Testis (tissue), 3 donors: ENCODE data around the gene ATPAF2. TPM values are rescaled to one million over a fixed set of nuclear protein-coding genes. Genes with fewer than 3 reads are reported as not detected.

Source experiments
- DNase-seq: peaks from one replicate; pipeline ENCODE4 v3.0.0-alpha.2; 2019
- H3K27ac ChIP-seq, 2 donors: fragments of 200-600 bp; sonication (generic); one replicate each; pipeline ENCODE4 v1.5.1; 2019
- H3K27me3 ChIP-seq: fragments of 200-600 bp; sonication (generic); one replicate; pipeline ENCODE4 v1.5.1; 2019
- H3K36me3 ChIP-seq: fragments of 200-600 bp; sonication (generic); one replicate; pipeline ENCODE4 v1.5.1; 2017; ENCODE audit warnings: low read depth; ENCODE audit errors: missing control alignments
- H3K4me1 ChIP-seq: fragments of 200-600 bp; sonication (generic); one replicate; pipeline ENCODE4 v1.5.1; 2019
- H3K4me3 ChIP-seq, 2 donors: fragments of 200-600 bp; sonication (generic); one replicate each; pipeline ENCODE4 v1.5.1; 2017 to 2019
- H3K9me3 ChIP-seq: fragments of 200-600 bp; sonication (generic); one replicate; pipeline ENCODE4 v1.5.1; 2017
- CTCF ChIP-seq, 3 experiments: fragments of 450-650 bp in 2 of 3; fragments of 200-600 bp in 1 of 3; sonication (generic) in 1 of 3; IDR thresholded peaks; one replicate each; pipeline ENCODE4 v1.5.1; 2016 to 2019; ENCODE audit warnings: antibody characterized with exemption in 3 of 3, mild to moderate bottlenecking in 2 of 3, moderate library complexity in 1 of 3
- POLR2A ChIP-seq: fragments of 450-650 bp; IDR thresholded peaks from one replicate; pipeline ENCODE4 v1.6.1; 2017; ENCODE audit warnings: antibody characterized with exemption, mild to moderate bottlenecking, moderate library complexity
- WGBS, 2 donors: methylation state at CpG; one replicate each; pipeline ENCODE4 v1.1.5; 2018; 5-methylcytosine and 5-hydroxymethylcytosine counted together
- intact Hi-C: fragments of 100-400 bp; cut with DNase I; formaldehyde crosslinking; loops from one replicate; pipeline ENCODE4 v1.15.1; 2023; ENCODE audit warnings: low total_unique reads
- polyA plus RNA-seq: library from polyadenylated mRNA; stranded (reverse); fragments of 350-450 nt; fragmentation: Illumina TruSeq; extraction: RNeasy Lipid Tissue Mini Kit (QIAGEN cat#74804); gene quantifications from one replicate; pipeline ENCODE4 v1.2.3, GENCODE V29; 2014; ENCODE audit warnings: low read depth, low replicate concordance; ENCODE audit not compliant: insufficient read depth
- total RNA-seq, 2 donors: library from RNA; depleted of rRNA; stranded (reverse); fragments of >200 nt; gene quantifications; one replicate each; pipeline ENCODE4 v1.2.3, GENCODE V29; 2016

ATPAF2 gene
- total and polyA plus RNA-seq, 3 donors from 2014 or later = 42.6 to 63.3 (median 59.9) TPM

DNA sequence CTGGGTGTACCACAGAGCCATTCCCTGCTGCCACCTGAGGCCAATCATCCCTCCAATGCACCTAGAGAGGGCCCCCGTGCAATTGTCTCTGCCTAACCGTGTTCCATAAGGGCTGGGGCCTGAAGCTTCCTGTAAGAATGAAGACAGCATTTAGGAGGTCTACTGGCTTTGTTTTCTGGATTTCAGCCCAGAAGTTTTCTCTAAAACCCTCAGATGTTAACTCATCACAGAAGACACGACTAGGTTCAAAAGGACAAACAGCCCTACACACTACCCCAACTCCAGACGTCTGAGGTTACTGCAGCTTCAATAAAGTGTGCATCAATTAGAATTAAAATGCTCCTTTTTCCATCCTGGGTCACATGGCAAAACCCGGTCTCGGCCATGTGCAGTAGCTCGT is 38.0 kb upstream of the ATPAF2 start:
- H3K4me3 ChIP-seq = no peak overlapping the region
- H3K27me3 ChIP-seq = no peaks in the 10 kb centered on the region
- DNase-seq = no peak
- H3K27ac ChIP-seq = no peak overlapping the region
- no peaks in the 10 kb centered on the region for H3K9me3 ChIP-seq
- TF ChIP-seq POLR2A = no peak
- TF ChIP-seq CTCF (IDR thresholded peaks at IDR 0.05) = no peak
- WGBS, 2 donors = 70 to 73% methylated on average over 7 of the region's 7 CpGs
- no peaks in the 10 kb centered on the region for H3K4me1 ChIP-seq
- intact Hi-C loops = no loop called here
- H3K36me3 ChIP-seq = no peaks in the 10 kb centered on the region

DNA sequence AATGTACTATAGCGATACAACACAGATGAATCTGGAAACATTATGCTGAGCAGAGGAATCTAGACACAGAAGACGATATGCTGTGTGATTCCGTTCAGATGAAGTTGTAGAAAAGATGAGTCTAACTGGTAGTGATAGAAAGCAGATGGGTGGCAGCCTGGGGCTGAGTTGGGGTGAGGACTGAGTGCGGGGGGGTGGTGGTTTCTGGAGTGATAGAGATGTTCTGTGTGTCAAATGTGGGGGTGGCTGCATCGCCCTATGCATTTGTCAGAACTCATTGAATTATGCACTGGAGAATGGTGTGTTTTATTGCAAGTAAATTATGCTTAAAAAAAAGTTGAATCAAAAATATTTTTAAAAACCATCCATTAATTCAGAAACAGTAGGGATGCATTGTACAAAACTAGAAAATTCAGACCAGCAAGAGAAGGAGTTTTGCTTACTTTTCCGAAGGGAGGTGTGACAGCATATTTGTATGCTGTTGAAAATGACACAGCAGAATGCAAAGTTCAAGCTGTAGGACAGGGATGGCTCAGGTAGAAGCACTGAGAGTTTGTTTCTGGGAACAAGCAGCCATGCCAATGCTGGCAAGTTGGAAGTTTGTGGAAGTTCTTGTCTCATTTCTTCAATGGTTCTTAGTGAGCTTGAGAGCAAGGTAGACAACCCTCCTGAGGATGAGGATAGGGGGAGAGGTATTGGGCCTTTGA is 35.8 kb upstream of the ATPAF2 start:
- Histone ChIP-seq H3K27me3 (no peaks in the 10 kb centered on the region), H3K4me1 (no peaks in the 10 kb centered on the region), H3K4me3 (no peak overlapping the region), H3K27ac (no peak overlapping the region), H3K36me3 (no peaks in the 10 kb centered on the region), H3K9me3 (no peaks in the 10 kb centered on the region)
- DNase-seq = no peak
- TF ChIP-seq CTCF (IDR thresholded peaks at IDR 0.05) (no peak), POLR2A (no peak)
- WGBS, 2 donors = 85 to 87% methylated on average over 6 of the region's 6 CpGs
- intact Hi-C loops = no loop called here

GRCh38 chr17:18071751-18072150 is 32.8 kb upstream of the ATPAF2 start:
- H3K4me3 ChIP-seq = no peak overlapping the region
- TF ChIP-seq CTCF (IDR thresholded peaks at IDR 0.05) = no peak
- no peak for TF ChIP-seq POLR2A
- intact Hi-C loops = no loop called here
- H3K27me3 ChIP-seq = no peaks in the 10 kb centered on the region
- DNase-seq = no peak
- H3K4me1 ChIP-seq = no peaks in the 10 kb centered on the region
- H3K27ac ChIP-seq = no peak overlapping the region
- H3K36me3 ChIP-seq = no peaks in the 10 kb centered on the region
- no peaks in the 10 kb centered on the region for H3K9me3 ChIP-seq

DNA sequence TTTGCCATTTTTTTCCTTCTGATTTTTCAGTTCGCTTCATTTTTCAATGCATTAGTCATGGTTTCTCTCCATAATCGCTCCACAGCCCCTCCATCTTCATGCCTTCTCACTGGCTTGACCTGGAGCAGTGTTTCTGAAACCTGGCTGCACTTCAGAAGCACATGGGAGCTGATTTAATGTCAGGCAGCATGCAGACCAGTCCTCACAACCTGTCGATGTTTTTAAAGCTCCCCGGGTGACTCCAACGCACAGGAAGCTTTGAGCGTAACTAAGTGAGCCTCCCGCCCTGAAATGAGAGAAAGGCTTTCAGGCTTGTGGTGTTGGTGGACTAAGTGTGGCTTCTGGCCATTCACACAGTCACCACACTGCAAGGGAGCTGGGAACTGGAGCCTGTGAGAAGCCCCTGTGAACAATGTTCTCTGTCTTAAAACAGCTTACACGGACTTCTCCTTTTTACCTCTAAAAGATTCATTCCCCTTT is 31.9 kb upstream of the ATPAF2 start:
- no peaks in the 10 kb centered on the region for H3K9me3 ChIP-seq
- no peak for TF ChIP-seq POLR2A
- no peak for TF ChIP-seq CTCF (IDR thresholded peaks at IDR 0.05)
- no peaks in the 10 kb centered on the region for H3K36me3 ChIP-seq
- H3K4me3 ChIP-seq = no peak overlapping the region
- intact Hi-C loops = no loop called here
- no peak for DNase-seq
- H3K4me1 ChIP-seq = no peaks in the 10 kb centered on the region
- no peaks in the 10 kb centered on the region for H3K27me3 ChIP-seq
- 4 to 9% methylated on average over 7 to 8 of the region's 8 CpGs for WGBS, 2 donors
- no peak overlapping the region for H3K27ac ChIP-seq

GRCh38 chr17:18069101-18069500 is 30.1 kb upstream of the ATPAF2 start:
- Histone ChIP-seq H3K9me3 (no peaks in the 10 kb centered on the region), H3K27ac (no peak overlapping the region), H3K36me3 (no peaks in the 10 kb centered on the region), H3K27me3 (no peaks in the 10 kb centered on the region), H3K4me1 (no peaks in the 10 kb centered on the region), H3K4me3 (no peak overlapping the region)
- intact Hi-C loops = no loop called here
- WGBS, 2 donors = 80 to 98% methylated on average over 2 of the region's 2 CpGs
- DNase-seq = no peak
- TF ChIP-seq CTCF (IDR thresholded peaks at IDR 0.05) (no peak), POLR2A (no peak)
